Measurements from ENCODE around the gene UCN.
"Not testable (repeated sequence)": the region's sequence is repeated elsewhere in the genome, so short reads cannot be mapped to it uniquely, and the experiment has no call there.

UCN gene

DNA sequence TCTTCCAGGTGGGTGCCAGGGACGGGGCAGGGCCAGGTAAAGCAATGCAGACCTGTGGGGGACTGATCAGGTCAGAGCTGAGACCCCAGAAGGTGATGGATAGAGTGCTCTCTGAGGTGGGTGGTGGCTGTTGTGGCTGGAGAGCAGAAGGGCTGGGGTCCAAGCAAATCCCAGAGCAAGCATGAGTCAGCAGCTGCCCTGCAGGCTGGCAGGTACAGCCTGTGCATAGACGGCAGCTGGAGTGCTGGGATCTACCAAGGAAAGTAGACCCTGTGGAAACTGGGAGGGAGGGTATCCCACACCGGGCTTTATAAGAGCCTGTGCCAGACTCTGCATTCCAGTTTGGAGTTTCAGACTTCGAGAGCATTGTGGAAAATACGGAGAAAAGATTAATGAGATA lies 25.4 kb downstream of the UCN start:
- H3K27me3 Mint-ChIP-seq = peaks cover 25% of the 10 kb centered on the region
- H3K36me3 Mint-ChIP-seq (ENCODE audit: low read depth) = no peaks in the 10 kb centered on the region
- no peak overlapping the region for H3K27ac Mint-ChIP-seq
- peaks cover 4% of the 10 kb centered on the region for H3K4me1 Mint-ChIP-seq (ENCODE audit: low read depth)
- DNase-seq = no peak
- H3K9me3 Mint-ChIP-seq = no peaks in the 10 kb centered on the region
- no peak overlapping the region for H3K4me3 Mint-ChIP-seq

GRCh38 chr2:27281855-27282559 lies 26.2 kb downstream of the UCN start, which contains the start of gene TRIM54:
Gene TRIM54, plus strand, starts transcription at chr2:27282429. Its CDS starts 303 bp downstream, at chr2:27282732.
- H3K4me3 Mint-ChIP-seq = no peak within 1 kb of the TSS
- H3K27ac Mint-ChIP-seq = no peak within 1 kb of the TSS

GRCh38 chr2:27281442-27281841 lies 26.8 kb downstream of the UCN start:
- H3K27me3 Mint-ChIP-seq = peaks cover 31% of the 10 kb centered on the region
- DNase-seq = no peak
- H3K4me1 Mint-ChIP-seq (ENCODE audit: low read depth) = peaks cover 4% of the 10 kb centered on the region
- H3K36me3 Mint-ChIP-seq (ENCODE audit: low read depth) = no peaks in the 10 kb centered on the region
- H3K4me3 Mint-ChIP-seq = no peak overlapping the region
- no peak overlapping the region for H3K27ac Mint-ChIP-seq
- no peaks in the 10 kb centered on the region for H3K9me3 Mint-ChIP-seq

More at GRCh38 chr2:27281855-27282559, 26.2 kb downstream of the UCN start, which contains the start of gene TRIM54:
- H3K4me1 Mint-ChIP-seq (ENCODE audit: low read depth) = peaks cover 4% of the 10 kb centered on the region
- peaks cover 31% of the 10 kb centered on the region for H3K27me3 Mint-ChIP-seq
- H3K36me3 Mint-ChIP-seq (ENCODE audit: low read depth) = no peaks in the 10 kb centered on the region
- H3K9me3 Mint-ChIP-seq = no peaks in the 10 kb centered on the region
- no peak for DNase-seq

GRCh38 chr2:27280826-27281225 lies 27.4 kb downstream of the UCN start:
- H3K9me3 Mint-ChIP-seq = no peaks in the 10 kb centered on the region
- H3K27ac Mint-ChIP-seq = no peak overlapping the region
- no peak for DNase-seq
- peaks cover 4% of the 10 kb centered on the region for H3K4me1 Mint-ChIP-seq (ENCODE audit: low read depth)
- H3K27me3 Mint-ChIP-seq = peaks cover 31% of the 10 kb centered on the region
- no peaks in the 10 kb centered on the region for H3K36me3 Mint-ChIP-seq (ENCODE audit: low read depth)
- no peak overlapping the region for H3K4me3 Mint-ChIP-seq

- Mint-ChIP-seq H3K36me3 (ENCODE audit: low read depth) (no peaks in the 10 kb centered on the region), H3K27me3 (peaks cover 31% of the 10 kb centered on the region), H3K9me3 (no peaks in the 10 kb centered on the region), H3K4me1 (ENCODE audit: low read depth) (peaks cover 4% of the 10 kb centered on the region), H3K27ac (no peak overlapping the region), H3K4me3 (no peak overlapping the region)
- no peak for DNase-seq
Measured at GRCh38 chr2:27278010-27278409, 30.2 kb downstream of the UCN start.

DNA sequence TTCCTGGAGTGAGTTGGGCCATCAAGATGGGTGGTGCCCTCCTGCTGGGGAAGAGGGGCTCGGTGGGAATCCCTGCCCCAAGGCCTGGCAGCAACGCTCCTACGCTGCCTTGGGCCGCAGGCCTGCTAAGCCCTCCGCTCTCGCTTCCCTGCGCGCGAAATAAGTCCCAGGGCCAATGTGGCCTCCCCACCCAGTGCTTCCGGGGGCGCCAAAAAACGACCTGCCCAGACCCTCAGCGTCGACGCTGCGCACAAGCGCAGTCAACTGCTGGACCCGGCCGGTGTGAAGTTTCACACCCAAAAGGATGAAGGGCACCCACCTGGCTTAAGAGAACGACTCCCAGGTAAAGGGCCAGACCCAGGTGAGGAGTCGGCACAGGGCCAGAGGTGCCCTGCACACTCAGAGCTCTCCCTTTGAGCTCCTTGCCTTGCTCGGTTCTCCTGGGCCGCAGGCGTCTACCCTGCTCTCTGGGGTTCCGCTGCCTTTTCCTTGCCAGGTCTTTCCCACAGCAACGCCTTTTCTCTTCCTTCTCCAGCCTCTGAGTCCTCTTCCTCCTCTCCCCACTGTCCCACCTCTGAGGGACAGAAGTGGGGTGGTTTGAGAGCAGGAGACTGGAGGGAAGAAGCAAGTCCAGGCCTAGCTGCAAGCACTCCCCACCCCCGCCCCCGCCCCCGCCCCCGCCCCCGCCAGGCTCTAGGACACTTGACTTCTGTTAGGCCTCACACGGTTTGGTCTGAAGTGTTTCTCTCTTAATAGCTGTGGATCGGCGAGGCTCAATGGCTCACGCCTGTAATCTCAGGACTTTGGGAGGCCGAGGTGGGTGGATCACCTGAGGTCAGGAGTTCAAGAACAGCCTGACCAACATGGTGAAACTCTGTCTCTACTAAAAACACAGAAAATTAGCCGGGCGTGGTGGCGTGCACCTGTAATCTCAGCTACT lies 32.8 kb downstream of the UCN start, which contains the start of gene DNAJC5G:
Gene DNAJC5G (plus strand): TSS at position 223 of the 940 bp plus-strand sequence. CDS start 1,296 bp downstream, outside the sequence.
- H3K4me3 Mint-ChIP-seq = no peak within 1 kb of the TSS
- H3K4me1 Mint-ChIP-seq (ENCODE audit: low read depth) = peaks cover 4% of the 10 kb centered on the region
- no peaks in the 10 kb centered on the region for H3K36me3 Mint-ChIP-seq (ENCODE audit: low read depth)
- no peak for DNase-seq
- H3K9me3 Mint-ChIP-seq = no peaks in the 10 kb centered on the region
- no peak within 1 kb of the TSS for H3K27ac Mint-ChIP-seq
- H3K27me3 Mint-ChIP-seq = peaks cover 11% of the 10 kb centered on the region

GRCh38 chr2:27272537-27273522 lies 35.4 kb downstream of the UCN start:
- DNase-seq; H3K36me3 Mint-ChIP-seq (ENCODE audit: low read depth); H3K4me3 Mint-ChIP-seq; H3K27me3 Mint-ChIP-seq; H3K27ac Mint-ChIP-seq; H3K9me3 Mint-ChIP-seq; H3K4me1 Mint-ChIP-seq (ENCODE audit: low read depth): not testable (repeated sequence)

DNA sequence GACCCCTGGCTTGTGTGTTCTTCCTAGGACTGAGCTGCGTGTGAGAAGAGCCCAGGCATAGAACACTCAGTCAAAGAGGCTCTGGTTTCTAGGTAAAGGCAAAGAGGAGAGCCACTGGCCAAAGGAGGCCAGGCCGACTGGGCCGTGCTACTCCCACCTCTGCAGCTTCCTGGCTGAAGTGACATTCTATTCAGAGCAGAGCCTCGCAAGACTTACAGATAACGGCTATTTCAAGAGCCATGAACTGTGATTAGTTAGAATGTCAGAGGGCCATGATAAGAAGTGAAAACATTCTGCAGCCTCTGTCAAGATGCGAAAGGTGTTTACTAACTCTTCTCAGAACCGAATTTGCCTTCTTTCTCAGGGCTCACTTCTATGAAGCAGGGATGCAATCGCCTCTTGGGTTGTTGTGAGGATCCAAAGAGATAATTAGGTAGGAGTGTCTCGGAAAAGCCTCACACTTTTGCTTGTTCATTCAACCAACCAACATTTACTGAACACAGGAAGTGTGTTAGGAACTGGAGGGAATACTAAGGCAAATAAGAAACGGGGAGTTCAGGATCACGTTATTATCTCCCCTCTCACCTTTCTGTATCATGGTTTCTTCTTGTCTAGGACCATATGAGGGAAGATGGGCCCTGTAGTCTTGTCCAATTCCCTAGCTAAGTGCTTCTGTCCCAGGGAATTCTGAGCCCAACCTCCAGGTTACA lies 36.5 kb downstream of the UCN start:
- Mint-ChIP-seq H3K36me3 (ENCODE audit: low read depth) (no peaks in the 10 kb centered on the region), H3K27me3 (no peaks in the 10 kb centered on the region), H3K27ac (no peak overlapping the region), H3K4me3 (no peak overlapping the region), H3K4me1 (ENCODE audit: low read depth) (no peaks in the 10 kb centered on the region), H3K9me3 (no peaks in the 10 kb centered on the region)
- DNase-seq = no peak

DNA sequence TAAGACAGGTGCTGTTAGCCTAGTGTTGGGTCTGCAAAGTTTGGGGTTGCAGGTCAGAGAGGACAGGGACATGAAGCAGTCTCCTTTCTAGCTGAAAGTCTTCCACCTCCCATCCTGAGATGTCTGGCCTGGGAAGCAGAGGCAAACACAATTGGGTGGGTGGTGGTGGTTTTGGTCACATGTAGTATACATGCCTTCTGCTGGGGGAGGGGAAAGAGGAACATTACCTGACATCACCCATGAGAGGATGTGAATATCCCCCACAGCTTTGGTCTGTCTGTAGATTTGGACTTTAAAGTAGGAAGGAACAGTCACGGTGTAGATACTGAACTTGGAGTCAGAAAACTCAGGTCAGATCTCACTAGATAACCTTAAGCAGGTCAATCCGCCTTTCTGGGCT lies 37.6 kb downstream of the UCN start:
- Mint-ChIP-seq H3K27ac (no peak overlapping the region), H3K4me1 (ENCODE audit: low read depth) (no peaks in the 10 kb centered on the region), H3K36me3 (ENCODE audit: low read depth) (no peaks in the 10 kb centered on the region), H3K4me3 (no peak overlapping the region), H3K9me3 (no peaks in the 10 kb centered on the region), H3K27me3 (no peaks in the 10 kb centered on the region)
- DNase-seq = no peak

DNA sequence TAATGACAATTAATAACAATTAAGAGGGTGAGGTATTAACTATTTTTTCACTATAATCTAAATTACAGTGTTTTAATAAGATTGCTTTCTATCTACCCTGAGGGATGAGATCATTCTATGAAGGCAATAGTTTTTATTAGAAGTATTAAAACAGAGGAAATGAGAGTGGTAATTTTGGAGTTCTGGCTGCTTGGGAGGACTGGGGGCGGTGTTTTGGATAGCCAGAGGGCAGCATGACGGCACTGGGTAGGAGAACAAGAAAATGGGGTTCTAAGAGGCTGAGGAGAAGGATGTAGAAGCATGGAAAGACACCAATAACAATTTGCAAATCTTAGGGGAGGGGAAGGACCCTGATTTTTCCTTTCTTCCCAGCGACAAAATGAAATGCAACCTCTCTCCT lies 38.1 kb downstream of the UCN start:
- Mint-ChIP-seq H3K36me3 (ENCODE audit: low read depth) (no peaks in the 10 kb centered on the region), H3K27ac (no peak overlapping the region), H3K4me3 (no peak overlapping the region), H3K4me1 (ENCODE audit: low read depth) (peaks cover 2% of the 10 kb centered on the region), H3K9me3 (no peaks in the 10 kb centered on the region), H3K27me3 (no peaks in the 10 kb centered on the region)
- no peak for DNase-seq

GRCh38 chr2:27268296-27268695 lies 39.9 kb downstream of the UCN start:
- Mint-ChIP-seq H3K27me3 (peaks cover 16% of the 10 kb centered on the region), H3K4me1 (ENCODE audit: low read depth) (peaks cover 16% of the 10 kb centered on the region)
- not testable (repeated sequence) for H3K9me3 Mint-ChIP-seq; H3K4me3 Mint-ChIP-seq; DNase-seq; H3K27ac Mint-ChIP-seq; H3K36me3 Mint-ChIP-seq (ENCODE audit: low read depth)

- no peak overlapping the region for H3K4me3 Mint-ChIP-seq
- peaks cover 33% of the 10 kb centered on the region for H3K27me3 Mint-ChIP-seq
- no peaks in the 10 kb centered on the region for H3K9me3 Mint-ChIP-seq
- no peak overlapping the region for H3K27ac Mint-ChIP-seq
- peaks cover 25% of the 10 kb centered on the region for H3K4me1 Mint-ChIP-seq (ENCODE audit: low read depth)
- DNase-seq = no peak
- H3K36me3 Mint-ChIP-seq (ENCODE audit: low read depth) = no peaks in the 10 kb centered on the region
Measured at GRCh38 chr2:27265536-27265870, 42.7 kb downstream of the UCN start.

DNA sequence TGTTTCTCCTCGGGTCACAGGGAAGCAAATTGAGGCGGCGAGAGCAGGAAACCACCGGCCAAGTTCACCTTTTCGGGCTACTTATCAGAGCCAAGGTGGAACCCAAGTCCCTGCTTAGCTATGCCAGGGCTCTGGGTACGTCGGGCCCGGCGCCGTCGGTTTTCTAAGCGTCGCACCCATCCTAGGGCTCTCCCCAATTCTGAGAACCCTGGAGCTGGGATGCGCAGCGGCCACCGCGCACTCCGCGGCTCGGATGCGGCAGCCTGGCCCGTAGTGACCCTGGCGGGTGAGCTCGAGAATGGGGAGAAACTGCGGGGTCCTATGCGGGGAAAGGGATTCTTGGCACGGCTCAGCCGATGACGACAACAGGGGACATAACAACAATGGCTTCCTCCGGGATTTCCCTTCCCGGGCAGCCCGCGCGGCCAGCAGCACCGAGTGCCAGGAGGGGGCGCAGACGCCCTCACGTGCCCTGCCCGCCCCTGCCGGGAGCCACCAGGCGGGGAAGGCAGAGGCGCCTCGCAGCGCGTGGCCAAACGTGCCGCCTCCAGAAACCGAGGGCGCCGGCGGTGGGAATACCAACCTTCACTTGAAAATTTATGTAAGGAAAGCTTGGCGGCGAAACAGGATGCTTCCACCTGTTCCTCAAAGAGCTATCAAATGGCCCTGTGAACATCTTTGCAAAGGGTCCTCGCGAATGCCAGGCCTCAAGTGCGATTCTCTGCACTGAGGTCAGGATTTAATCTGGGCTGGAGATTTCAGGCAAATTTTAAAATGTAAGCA lies 43.3 kb downstream of the UCN start:
- no peaks in the 10 kb centered on the region for H3K36me3 Mint-ChIP-seq (ENCODE audit: low read depth)
- H3K9me3 Mint-ChIP-seq = no peaks in the 10 kb centered on the region
- H3K27me3 Mint-ChIP-seq = peaks cover 38% of the 10 kb centered on the region
- DNase-seq = peak; percentile 79
- peak overlapping the region; percentile 65 for H3K4me3 Mint-ChIP-seq
- H3K4me1 Mint-ChIP-seq (ENCODE audit: low read depth) = peaks cover 25% of the 10 kb centered on the region
- H3K27ac Mint-ChIP-seq = no peak overlapping the region
